Astrocyte (in vitro differentiated cells and primary cell): ENCODE data around the gene TMEM178B. TPM values are rescaled to one million over a fixed set of nuclear protein-coding genes. Genes with fewer than 3 reads are reported as not detected.

ENCODE experiments used
- DNase-seq: peaks from one replicate; pipeline ENCODE4 v3.0.0-alpha.2; 2010; ENCODE audit warnings: low read depth
- FAIRE-seq: peaks from 2 replicates; lab custom pipeline; 2011; peaks lifted over from hg19 to GRCh38; lab: Jason Lieb, UNC
- H2AFZ ChIP-seq: 2 replicates; pipeline ENCODE4 v1.6.0; 2012; ENCODE audit warnings: low read depth, low read length, inconsistent platforms
- H3K27ac ChIP-seq: 2 replicates; pipeline ENCODE4 v1.5.1; 2011; ENCODE audit warnings: low read depth, low read length, inconsistent platforms
- H3K27me3 ChIP-seq: 2 replicates; pipeline ENCODE4 v1.6.0; 2011; ENCODE audit warnings: low read length, inconsistent platforms; ENCODE audit not compliant: insufficient read depth
- H3K36me3 ChIP-seq: 2 replicates; pipeline ENCODE4 v1.5.1; 2011; ENCODE audit warnings: low read length, inconsistent platforms; ENCODE audit not compliant: insufficient read depth
- H3K4me1 ChIP-seq: 2 replicates; pipeline ENCODE4 v1.5.1; 2011; ENCODE audit warnings: low read length, inconsistent platforms; ENCODE audit not compliant: insufficient read depth
- H3K4me2 ChIP-seq: 2 replicates; pipeline ENCODE4 v1.6.0; 2012; ENCODE audit warnings: low read length, inconsistent platforms
- H3K4me3 ChIP-seq: 2 replicates; pipeline ENCODE4 v1.5.1; 2011; ENCODE audit warnings: low read depth, mild to moderate bottlenecking, low read length, inconsistent platforms; ENCODE audit not compliant: insufficient read depth
- H3K79me2 ChIP-seq: 2 replicates; pipeline ENCODE4 v1.6.0; 2012; ENCODE audit warnings: mild to moderate bottlenecking, low read length, inconsistent platforms; ENCODE audit not compliant: insufficient read depth
- H3K9ac ChIP-seq: 2 replicates; pipeline ENCODE4 v1.6.0; 2012; ENCODE audit warnings: mild to moderate bottlenecking, low read length, inconsistent platforms
- H3K9me3 ChIP-seq: 2 replicates; pipeline ENCODE4 v1.5.1; 2012; ENCODE audit warnings: low read depth, mild to moderate bottlenecking, low read length, inconsistent platforms; ENCODE audit not compliant: insufficient read depth
- H4K20me1 ChIP-seq: 2 replicates; pipeline ENCODE4 v1.6.0; 2012; ENCODE audit warnings: low read length, inconsistent platforms; ENCODE audit not compliant: insufficient read depth
- H3K27ac Mint-ChIP-seq: one replicate; pipeline ENCODE4 v1.8.0; 2021; ENCODE audit warnings: mild to moderate bottlenecking, mixed read lengths; ENCODE audit not compliant: unreplicated experiment
- H3K27me3 Mint-ChIP-seq: one replicate; pipeline ENCODE4 v1.8.0; 2021; ENCODE audit warnings: low read depth, mixed read lengths; ENCODE audit not compliant: unreplicated experiment
- H3K36me3 Mint-ChIP-seq: one replicate; pipeline ENCODE4 v1.8.0; 2021; ENCODE audit warnings: low read depth, mixed read lengths; ENCODE audit not compliant: unreplicated experiment
- H3K4me1 Mint-ChIP-seq: one replicate; pipeline ENCODE4 v1.8.0; 2021; ENCODE audit warnings: low read depth, mixed read lengths; ENCODE audit not compliant: unreplicated experiment
- H3K4me3 Mint-ChIP-seq: one replicate; pipeline ENCODE4 v1.8.0; 2021; ENCODE audit warnings: mild to moderate bottlenecking, moderate library complexity, mixed read lengths; ENCODE audit not compliant: unreplicated experiment
- H3K9me3 Mint-ChIP-seq: one replicate; pipeline ENCODE4 v1.8.0; 2021; ENCODE audit warnings: mild to moderate bottlenecking, mixed read lengths; ENCODE audit not compliant: unreplicated experiment
- EZH2 ChIP-seq: IDR thresholded peaks from 2 replicates; pipeline ENCODE4 v1.6.1; 2012; ENCODE audit warnings: mild to moderate bottlenecking, low read length, inconsistent platforms; ENCODE audit not compliant: insufficient read depth
- total RNA-seq: library from RNA; stranded (reverse); gene quantifications from 2 replicates; pipeline ENCODE4 v1.2.1, GENCODE V29; 2021
- TF ChIP-seq, protein P1 (sequence below): IDR thresholded peaks from 2 replicates; pipeline ENCODE4 v1.5.1; 2011; ENCODE audit warnings: low read depth, mild to moderate bottlenecking, inconsistent platforms, low read length, moderate library complexity; ENCODE audit not compliant: insufficient read depth

Gene TMEM178B
- total RNA-seq, 1 donor from 2014 or later, result 3.9 TPM

DNA sequence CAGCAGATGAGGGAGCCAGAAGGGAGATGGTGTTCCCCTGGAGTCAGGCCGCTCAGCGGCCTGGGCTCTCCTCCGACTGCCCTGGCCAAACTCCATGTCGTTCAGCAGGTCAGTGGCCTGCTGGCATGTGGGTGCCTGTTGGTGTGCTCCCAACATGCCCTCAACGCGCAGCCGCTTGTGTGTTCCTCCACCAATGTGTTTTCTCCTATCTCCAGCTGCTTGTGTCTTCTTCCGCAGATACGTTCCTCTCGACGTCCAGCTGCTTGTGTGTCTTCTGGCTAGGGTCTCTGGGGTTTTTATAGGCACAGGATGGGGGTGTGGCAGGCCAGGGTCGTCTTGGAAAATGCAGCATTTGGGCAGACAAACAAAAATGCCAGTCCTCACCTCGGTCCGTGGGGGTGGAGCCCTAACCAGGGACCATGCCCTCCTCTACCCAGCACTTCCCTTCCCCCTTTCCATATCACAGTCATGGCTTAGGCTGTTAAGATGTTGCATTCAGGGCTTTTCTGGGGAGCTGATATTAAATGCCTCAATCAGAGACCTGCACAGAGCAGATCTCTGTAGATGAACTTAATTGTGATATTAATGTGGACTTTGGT, 111.6 kb downstream of the TMEM178B start:
- Histone ChIP-seq H3K4me1 (no peaks in the 10 kb centered on the region), H3K79me2 (no peaks in the 10 kb centered on the region), H3K9me3 (no peaks in the 10 kb centered on the region), H4K20me1 (no peaks in the 10 kb centered on the region), H3K27me3 (no peaks in the 10 kb centered on the region), H3K27ac (no peak overlapping the region), H3K4me2 (no peak overlapping the region), H3K4me3 (no peak overlapping the region), H2AFZ (no peak overlapping the region), H3K36me3 (no peaks in the 10 kb centered on the region), H3K9ac (no peak overlapping the region)
- Mint-ChIP-seq H3K9me3 (no peaks in the 10 kb centered on the region), H3K36me3 (peaks cover 1% of the 10 kb centered on the region), H3K27ac (no peak overlapping the region), H3K4me1 (no peaks in the 10 kb centered on the region), H3K4me3 (no peak overlapping the region), H3K27me3 (peaks cover 7% of the 10 kb centered on the region)
- FAIRE-seq (no peak), DNase-seq (no peak)
- no peak for TF ChIP-seq EZH2
- TF ChIP-seq, protein P1, sequence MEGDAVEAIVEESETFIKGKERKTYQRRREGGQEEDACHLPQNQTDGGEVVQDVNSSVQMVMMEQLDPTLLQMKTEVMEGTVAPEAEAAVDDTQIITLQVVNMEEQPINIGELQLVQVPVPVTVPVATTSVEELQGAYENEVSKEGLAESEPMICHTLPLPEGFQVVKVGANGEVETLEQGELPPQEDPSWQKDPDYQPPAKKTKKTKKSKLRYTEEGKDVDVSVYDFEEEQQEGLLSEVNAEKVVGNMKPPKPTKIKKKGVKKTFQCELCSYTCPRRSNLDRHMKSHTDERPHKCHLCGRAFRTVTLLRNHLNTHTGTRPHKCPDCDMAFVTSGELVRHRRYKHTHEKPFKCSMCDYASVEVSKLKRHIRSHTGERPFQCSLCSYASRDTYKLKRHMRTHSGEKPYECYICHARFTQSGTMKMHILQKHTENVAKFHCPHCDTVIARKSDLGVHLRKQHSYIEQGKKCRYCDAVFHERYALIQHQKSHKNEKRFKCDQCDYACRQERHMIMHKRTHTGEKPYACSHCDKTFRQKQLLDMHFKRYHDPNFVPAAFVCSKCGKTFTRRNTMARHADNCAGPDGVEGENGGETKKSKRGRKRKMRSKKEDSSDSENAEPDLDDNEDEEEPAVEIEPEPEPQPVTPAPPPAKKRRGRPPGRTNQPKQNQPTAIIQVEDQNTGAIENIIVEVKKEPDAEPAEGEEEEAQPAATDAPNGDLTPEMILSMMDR, result no peak

DNA sequence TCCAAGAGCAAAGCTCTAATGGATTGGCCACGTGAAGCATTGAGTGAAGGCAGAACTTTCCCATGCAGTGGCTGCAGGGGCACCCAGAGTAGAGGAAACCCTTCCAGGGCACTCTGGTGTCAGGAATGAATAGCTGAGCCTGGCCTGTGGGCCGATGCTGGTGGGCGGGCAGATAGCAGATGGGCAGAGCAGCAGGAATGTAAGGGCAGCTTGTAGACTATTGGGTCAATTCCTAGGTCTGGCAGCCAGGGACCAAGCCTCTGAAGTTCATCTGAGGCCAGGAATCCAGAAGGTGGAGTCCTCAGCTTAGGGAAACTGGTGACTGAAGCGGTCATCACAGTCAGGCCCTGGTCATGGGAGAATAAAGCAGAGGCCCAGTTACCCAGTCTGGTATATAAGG, 115.4 kb downstream of the TMEM178B start:
- DNase-seq, result no peak
- Histone ChIP-seq H2AFZ (no peak overlapping the region), H3K27me3 (no peaks in the 10 kb centered on the region), H3K4me2 (no peak overlapping the region), H3K9ac (no peak overlapping the region), H3K27ac (no peak overlapping the region), H3K36me3 (no peaks in the 10 kb centered on the region), H3K79me2 (no peaks in the 10 kb centered on the region), H3K4me3 (no peak overlapping the region), H3K9me3 (no peaks in the 10 kb centered on the region), H3K4me1 (no peaks in the 10 kb centered on the region), H4K20me1 (no peaks in the 10 kb centered on the region)
- Mint-ChIP-seq H3K4me1 (no peaks in the 10 kb centered on the region), H3K9me3 (no peaks in the 10 kb centered on the region), H3K27ac (no peak overlapping the region), H3K36me3 (no peaks in the 10 kb centered on the region), H3K4me3 (no peak overlapping the region), H3K27me3 (peaks cover 7% of the 10 kb centered on the region)
- no peak for FAIRE-seq
- TF ChIP-seq, protein P1, result no peak
- no peak for TF ChIP-seq EZH2

DNA sequence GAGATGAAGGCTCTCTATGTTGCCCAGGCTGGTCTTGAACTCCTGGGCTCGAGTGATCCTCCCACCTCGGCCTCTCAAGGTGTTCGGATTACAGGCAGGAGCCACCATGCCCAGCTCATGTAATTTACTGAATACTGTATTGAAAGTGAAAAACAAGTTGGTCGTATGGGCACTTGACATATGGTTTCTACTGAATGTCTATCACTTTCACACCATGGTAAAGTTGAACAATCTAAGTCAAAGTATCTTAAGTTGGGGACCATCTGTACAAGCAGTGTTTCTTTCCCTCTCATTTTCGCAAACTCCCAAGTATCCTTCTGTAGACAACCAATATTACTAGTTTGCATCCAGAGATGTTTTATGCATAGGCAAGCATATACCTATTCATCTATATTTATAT, 116.6 kb downstream of the TMEM178B start:
- Mint-ChIP-seq H3K36me3 (no peaks in the 10 kb centered on the region), H3K4me3 (no peak overlapping the region), H3K27ac (no peak overlapping the region), H3K4me1 (no peaks in the 10 kb centered on the region), H3K27me3 (no peaks in the 10 kb centered on the region), H3K9me3 (peaks cover under 1% of the 10 kb centered on the region)
- TF ChIP-seq EZH2, result no peak
- Histone ChIP-seq H3K9me3 (no peaks in the 10 kb centered on the region), H3K27me3 (no peaks in the 10 kb centered on the region), H4K20me1 (no peaks in the 10 kb centered on the region), H3K4me1 (no peaks in the 10 kb centered on the region), H3K4me2 (no peak overlapping the region), H3K27ac (no peak overlapping the region), H3K9ac (no peak overlapping the region), H3K36me3 (no peaks in the 10 kb centered on the region), H3K4me3 (no peak overlapping the region), H2AFZ (no peak overlapping the region), H3K79me2 (no peaks in the 10 kb centered on the region)
- FAIRE-seq, result no peak
- no peak for DNase-seq
